IMR-90 (cell line): ENCODE data around the gene SINHCAF. TPM values are rescaled to one million over a fixed set of nuclear protein-coding genes. Genes with fewer than 3 reads are reported as not detected.

ENCODE experiments used
- ATAC-seq: fragments of 200-7000 bp; cut with Tn5 transposase; 2 replicates; pipeline ENCODE4 v1.9.1; 2020; ENCODE audit warnings: low read depth, mild to moderate bottlenecking, moderate library complexity
- BruUV-seq: library from RNA; stranded (reverse); fragments of 400-500 nt; replicated peaks from 2 replicates; lab custom pipeline; 2021; lab: Mats Ljungman, UMichigan
- CTCF ChIA-PET: fragments of 300-600 bp; formaldehyde crosslinking; extraction: SDS; loops from one replicate; lab custom pipeline; 2021; ENCODE audit warnings: antibody characterized with exemption; lab: Yijun Ruan, JAX
- POLR2A ChIA-PET: fragments of 300-600 bp; sonication (Branson Sonifier 250); formaldehyde crosslinking; loops from one replicate; lab custom pipeline; 2022; ENCODE audit warnings: antibody characterized with exemption; ENCODE audit not compliant: unreplicated experiment; lab: Charles Lee
- DNase-seq: peaks from one replicate; pipeline ENCODE4 v3.0.0; 2013
- H2AFZ ChIP-seq: replicated peaks from 2 replicates; pipeline ENCODE3; 2013; ENCODE audit warnings: low read length, mild to moderate bottlenecking; ENCODE audit not compliant: poor library complexity
- H2AK5ac ChIP-seq: 2 replicates; pipeline ENCODE4 v1.6.1; 2013; ENCODE audit warnings: low read depth, low read length, inconsistent platforms
- H2AK9ac ChIP-seq: replicated peaks from 2 replicates; pipeline ENCODE3; 2013; ENCODE audit warnings: mild to moderate bottlenecking, low read depth, low read length, moderate library complexity; ENCODE audit not compliant: poor library complexity
- H2BK120ac ChIP-seq: 2 replicates; pipeline ENCODE4 v1.6.1; 2013; ENCODE audit warnings: low read depth, low read length, inconsistent platforms
- H2BK15ac ChIP-seq: 3 replicates; pipeline ENCODE4 v1.6.1; 2013; ENCODE audit warnings: low read depth, low read length, inconsistent platforms
- H2BK20ac ChIP-seq: 2 replicates; pipeline ENCODE4 v1.6.1; 2013; ENCODE audit warnings: low read depth, mild to moderate bottlenecking, inconsistent platforms, low read length, moderate library complexity
- H2BK5ac ChIP-seq: 2 replicates; pipeline ENCODE4 v1.6.1; 2013; ENCODE audit warnings: mild to moderate bottlenecking, low read depth, low read length, inconsistent platforms; ENCODE audit not compliant: poor library complexity, severe bottlenecking
- H3K14ac ChIP-seq: replicated peaks from 2 replicates; pipeline ENCODE4 v1.6.1; 2013; ENCODE audit warnings: low read depth, low read length, inconsistent platforms
- H3K18ac ChIP-seq: 2 replicates; pipeline ENCODE4 v1.6.1; 2013; ENCODE audit warnings: low read depth, low read length, control low read depth
- H3K23ac ChIP-seq: 2 replicates; pipeline ENCODE4 v1.6.1; 2013; ENCODE audit warnings: low read depth, low read length, inconsistent platforms
- H3K27ac ChIP-seq: 2 replicates; pipeline ENCODE4 v1.5.1; 2013; ENCODE audit warnings: mild to moderate bottlenecking, control low read depth, low read length; ENCODE audit not compliant: insufficient read depth
- H3K27me3 ChIP-seq: 2 replicates; pipeline ENCODE4 v1.6.1; 2013; ENCODE audit warnings: low read length; ENCODE audit not compliant: control insufficient read depth, insufficient read depth
- H3K36me3 ChIP-seq: 2 replicates; pipeline ENCODE4 v1.6.1; 2013; ENCODE audit warnings: low read length, mixed read lengths; ENCODE audit not compliant: control insufficient read depth, insufficient read depth
- H3K4ac ChIP-seq: 2 replicates; pipeline ENCODE4 v1.6.1; 2013; ENCODE audit warnings: low read depth, low read length, inconsistent platforms
- H3K4me1 ChIP-seq: 2 replicates; pipeline ENCODE4 v1.6.1; 2013; ENCODE audit warnings: low read length, mixed read lengths; ENCODE audit not compliant: control insufficient read depth, insufficient read depth
- H3K4me2 ChIP-seq: 2 replicates; pipeline ENCODE4 v1.6.1; 2013; ENCODE audit warnings: low read depth, mild to moderate bottlenecking, control low read depth, low read length, moderate library complexity
- H3K4me3 ChIP-seq: 2 replicates; pipeline ENCODE4 v1.5.1; 2013; ENCODE audit warnings: low read depth, mild to moderate bottlenecking, control low read depth, low read length, moderate library complexity; ENCODE audit not compliant: insufficient read depth
- H3K56ac ChIP-seq: 2 replicates; pipeline ENCODE4 v1.6.1; 2013; ENCODE audit warnings: low read length, inconsistent platforms; ENCODE audit not compliant: insufficient read depth; ENCODE audit errors: extremely low read depth
- H3K79me1 ChIP-seq, 2 experiments: 2 replicates each; pipeline ENCODE4 v1.6.1; 2013; ENCODE audit warnings: low read length in 2 of 2, inconsistent platforms in 1 of 2, low read depth in 1 of 2
- H3K9ac ChIP-seq: 2 replicates; pipeline ENCODE4 v1.6.1; 2013; ENCODE audit warnings: low read depth, low read length, control low read depth
- H3K9me1 ChIP-seq: 2 replicates; pipeline ENCODE4 v1.6.1; 2013; ENCODE audit warnings: low read length, inconsistent platforms; ENCODE audit not compliant: insufficient read depth
- H3K9me3 ChIP-seq: 2 replicates; pipeline ENCODE4 v1.6.1; 2013; ENCODE audit warnings: low read length; ENCODE audit not compliant: control insufficient read depth, insufficient read depth
- H4K20me1 ChIP-seq: 2 replicates; pipeline ENCODE4 v1.6.1; 2013; ENCODE audit warnings: low read length, inconsistent platforms; ENCODE audit not compliant: insufficient read depth
- H4K5ac ChIP-seq: 2 replicates; pipeline ENCODE4 v1.6.1; 2013; ENCODE audit warnings: mild to moderate bottlenecking, low read depth, low read length, control low read depth
- H4K8ac ChIP-seq, 2 experiments: 2 replicates each; pipeline ENCODE4 v1.6.1; 2013; ENCODE audit warnings: low read depth in 2 of 2, low read length in 2 of 2, control low read depth in 1 of 2, inconsistent platforms in 1 of 2
- H4K91ac ChIP-seq: 2 replicates; pipeline ENCODE4 v1.6.1; 2013; ENCODE audit warnings: low read depth, low read length, inconsistent platforms; ENCODE audit not compliant: insufficient read depth
- FOS ChIP-seq: fragments of 150-350 bp; IDR thresholded peaks from 2 replicates; pipeline ENCODE4 v1.6.1; 2016; ENCODE audit warnings: low read depth, low read length
- MXI1 ChIP-seq: IDR thresholded peaks from 2 replicates; pipeline ENCODE4 v1.6.1; 2012; ENCODE audit warnings: low read depth, mild to moderate bottlenecking, low read length, moderate library complexity, borderline replicate concordance
- RAD21 ChIP-seq: IDR thresholded peaks from 2 replicates; pipeline ENCODE4 v1.6.1; 2012; ENCODE audit warnings: low read length, improper control_type of control experiment
- RCOR1 ChIP-seq: IDR thresholded peaks from 2 replicates; pipeline ENCODE4 v1.6.1; 2012; ENCODE audit warnings: mild to moderate bottlenecking, low read length, improper control_type of control experiment; ENCODE audit not compliant: insufficient replicate concordance
- WGBS, 2 experiments: methylation state at CpG; one replicate each; pipeline versions ENCODE4 v1.1.5 to v1.1.7; 2013; ENCODE audit warnings: missing lambda C conversion rate in 2 of 2; ENCODE audit not compliant: insufficient read length in 1 of 2; ENCODE audit errors: extremely low coverage in 2 of 2; 5-methylcytosine and 5-hydroxymethylcytosine counted together
- dilution Hi-C: fragments of 300-500 bp; cut with HindIII; formaldehyde crosslinking; loops from one replicate; pipeline ENCODE4 v1.14.3; 2018; ENCODE audit warnings: low sequenced_read_pairs; ENCODE audit not compliant: unreplicated experiment
- in situ Hi-C: fragments of 300-500 bp; cut with MboI; formaldehyde crosslinking; loops from 3 replicates; pipeline ENCODE4 v1.14.3; 2019; ENCODE audit warnings: low sequenced_read_pairs, inconsistent platforms, mixed read lengths
- intact Hi-C: fragments of 100-400 bp; cut with micrococcal nuclease; formaldehyde crosslinking; loops from 2 replicates; pipeline ENCODE4 v1.10.0; 2022
- polyA plus RNA-seq, 3 experiments: library from polyadenylated mRNA; depleted of rRNA; stranded (reverse); fragments of >200 nt; gene quantifications; 2 replicates each; pipeline ENCODE4 v1.2.3, GENCODE V29; 2012; ENCODE audit warnings: low replicate concordance in 1 of 3
- total RNA-seq: library from RNA; depleted of rRNA; stranded (reverse); fragments of >200 nt; gene quantifications from 2 replicates; pipeline ENCODE4 v1.2.3, GENCODE V29; 2012

Gene SINHCAF
- total and polyA plus RNA-seq, 2 of the 4 experiments (the other 2 are of a cell fraction), result 21.6 to 30.8 TPM

DNA sequence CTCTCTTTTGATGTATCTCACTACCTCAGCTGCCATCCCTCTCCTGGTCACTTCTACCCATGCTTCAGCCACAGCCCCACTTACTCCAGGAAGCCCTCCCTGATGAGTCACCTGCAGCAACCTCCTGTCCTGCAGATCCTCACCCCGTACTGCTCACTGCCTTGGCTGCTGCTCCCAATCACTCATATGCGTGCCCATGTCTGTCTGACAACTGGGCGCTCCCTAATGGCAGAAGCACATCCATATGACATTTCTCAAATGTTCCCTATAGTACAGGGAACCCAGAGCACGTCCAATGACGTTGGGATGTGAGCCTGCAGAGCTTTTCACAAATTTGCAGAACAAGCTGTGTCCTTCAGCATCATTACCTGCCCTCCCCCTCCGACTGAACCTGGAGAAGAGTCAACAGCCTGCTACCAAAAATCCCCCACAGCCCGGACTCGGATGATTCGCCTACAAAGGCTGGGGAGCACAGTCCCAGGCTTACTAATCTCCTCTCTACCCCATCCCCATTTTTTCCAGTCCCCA, 90.0 kb downstream of the SINHCAF start:
- no peaks in the 10 kb centered on the region for H3K79me1 ChIP-seq
- H3K27me3 ChIP-seq, result peaks cover 58% of the 10 kb centered on the region
- no TSS peak for BruUV-seq

More for the DNA sequence above, 90.0 kb downstream of the SINHCAF start:
- ChIA-PET CTCF (interaction anchor here (2.3 kb wide), 1 partner anchor 388 kb away, joined by 6 read pairs; no protein-coding TSS in a partner anchor), POLR2A (no interaction called here)
- Histone ChIP-seq H3K4me2 (no peak overlapping the region), H3K14ac (no peak overlapping the region), H3K4ac (no peak overlapping the region), H3K18ac (no peak overlapping the region), H4K20me1 (no peaks in the 10 kb centered on the region), H3K23ac (no peak overlapping the region), H4K91ac (no peak overlapping the region), H2BK15ac (no peak overlapping the region), H3K4me3 (no peak overlapping the region), H3K27ac (no peak overlapping the region), H3K9me1 (no peaks in the 10 kb centered on the region), H3K4me1 (no peaks in the 10 kb centered on the region), H2AFZ (no peak overlapping the region), H3K9ac (no peak overlapping the region), H2AK9ac (no peak overlapping the region), H3K9me3 (peaks cover 7% of the 10 kb centered on the region), H2BK120ac (no peak overlapping the region), H4K5ac (no peak overlapping the region), H2BK5ac (no peak overlapping the region), H3K36me3 (no peaks in the 10 kb centered on the region), H4K8ac (no peak overlapping the region), H2BK20ac (no peak overlapping the region), H2AK5ac (no peak overlapping the region), H3K56ac (no peak overlapping the region)
- in situ Hi-C loops (loop anchor here (5.0 kb wide), 1 partner anchor 384 kb away; no protein-coding TSS in a partner anchor), intact Hi-C loops (loop anchor here (10.0 kb wide), 1 partner anchor 251 kb away; no protein-coding TSS in a partner anchor), dilution Hi-C loops (no loop called here)
- no peak for TF ChIP-seq RAD21
- no peak for TF ChIP-seq FOS
- TF ChIP-seq MXI1, result no peak
- no peak for TF ChIP-seq RCOR1
- ATAC-seq (no peak), DNase-seq (no peak)
- WGBS, 2 experiments, result 67% methylated on average over 2 of the region's 9 CpGs; no CpG with 5 or more reads in 1 of the 2 experiments
